Iris pigment epithelial cell (primary cell): Measurements from ENCODE around the gene KSR2.

Experiments used
- DNase-seq: peaks from one replicate; pipeline ENCODE4 v3.0.0-alpha.2; 2011; ENCODE audit warnings: low read depth

Gene KSR2

DNA sequence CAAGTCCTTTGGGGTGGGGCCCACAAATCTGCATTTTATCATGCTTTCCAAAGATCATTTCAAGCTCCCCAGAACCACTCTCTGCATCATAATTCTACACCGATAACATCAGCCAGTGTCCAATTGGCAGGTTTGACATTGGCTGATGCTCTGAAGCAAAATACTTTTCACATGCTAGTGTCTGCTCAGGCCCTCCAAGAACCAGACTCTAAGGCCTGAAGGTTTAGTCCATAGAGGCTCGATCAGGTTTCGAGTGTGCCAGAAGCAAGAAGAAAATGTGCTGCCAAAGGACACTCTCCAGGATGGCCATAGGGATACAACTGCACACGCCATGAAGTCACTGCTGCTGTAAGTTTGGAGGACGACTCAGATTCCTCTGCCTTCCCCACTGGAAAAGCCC is 280.3 kb downstream of the KSR2 start:
- DNase-seq = no peak

DNA sequence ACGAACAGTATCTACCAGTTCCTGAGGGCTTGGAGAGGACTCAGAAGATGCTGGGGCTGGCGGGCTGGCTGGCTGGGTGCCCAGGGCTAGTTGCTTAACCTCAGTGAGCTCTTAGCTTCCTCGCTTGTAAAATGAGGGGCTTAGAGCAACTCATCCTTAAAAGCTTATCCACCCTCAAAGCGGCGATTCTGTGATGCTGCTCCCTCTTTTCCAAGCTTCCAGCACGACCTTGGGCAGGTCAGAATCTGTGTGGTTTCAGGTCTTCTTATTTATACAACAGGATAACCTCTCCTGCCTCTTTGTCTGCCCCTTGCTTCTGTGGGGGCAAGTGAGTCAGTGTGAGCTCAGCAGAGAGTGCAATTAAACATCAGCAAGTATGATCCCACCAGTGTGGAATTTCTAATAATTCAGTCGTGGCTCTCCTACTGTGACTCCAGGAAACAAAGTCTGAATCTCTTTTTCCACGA is 281.8 kb downstream of the KSR2 start:
- peak; percentile 39 for DNase-seq

DNA sequence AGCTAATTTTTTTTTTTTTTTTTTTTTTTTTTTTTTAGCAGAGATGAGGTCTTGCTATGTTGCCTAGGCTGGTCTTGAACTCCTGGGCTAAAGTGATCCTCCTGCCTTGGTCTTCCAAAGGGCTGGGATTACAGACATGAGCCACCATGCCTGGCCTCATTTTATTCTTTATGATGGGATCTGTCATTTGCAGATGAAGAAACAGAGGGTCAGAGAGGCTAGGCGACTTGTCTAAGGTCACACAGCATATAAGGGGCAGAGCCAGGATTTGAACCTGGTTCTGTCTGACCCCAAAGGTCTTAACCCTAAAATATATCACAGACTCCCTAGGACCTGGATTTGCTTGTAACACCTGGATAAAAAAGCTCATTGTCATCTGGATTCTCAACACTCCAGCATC is 282.6 kb downstream of the KSR2 start:
- DNase-seq = no peak

- DNase-seq = peak; percentile 11
Observed at GRCh38 chr12:117685110-117685926, 283.5 kb downstream of the KSR2 start.

- DNase-seq = no peak
Observed at GRCh38 chr12:117684471-117684870, 284.3 kb downstream of the KSR2 start.

GRCh38 chr12:117680312-117680711 is 288.5 kb downstream of the KSR2 start:
- peak; percentile 14 for DNase-seq

- no peak for DNase-seq
Observed at GRCh38 chr12:117679776-117680175, 289.0 kb downstream of the KSR2 start.

GRCh38 chr12:117674763-117675162 is 294.0 kb downstream of the KSR2 start:
- DNase-seq = no peak

- DNase-seq = no peak
Observed at GRCh38 chr12:117674313-117674712, 294.5 kb downstream of the KSR2 start.

GRCh38 chr12:117671734-117672133 is 297.1 kb downstream of the KSR2 start:
- DNase-seq = peak; percentile 9

GRCh38 chr12:117664169-117664568 is 304.6 kb downstream of the KSR2 start:
- DNase-seq = no peak

GRCh38 chr12:117662620-117663395 is 306.0 kb downstream of the KSR2 start:
- no peak for DNase-seq

DNA sequence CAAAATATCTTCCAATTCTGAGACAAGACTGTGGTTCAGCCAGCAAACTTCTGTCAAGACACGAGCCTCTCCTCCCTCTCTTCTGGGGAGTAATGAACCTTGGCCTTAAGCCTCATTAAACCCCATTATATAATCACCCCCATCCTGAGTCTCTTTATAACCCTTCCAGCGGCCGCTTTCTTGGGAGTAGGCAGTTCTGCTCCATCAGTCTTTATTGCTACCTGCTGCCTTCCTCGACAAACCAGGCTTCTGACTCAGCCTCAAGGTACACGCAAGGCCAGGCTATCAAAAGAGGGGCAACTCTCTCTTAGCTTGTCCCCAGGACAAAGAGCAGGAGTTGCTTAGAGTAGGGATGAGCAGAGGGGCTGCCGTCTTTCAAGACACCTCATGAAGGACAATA is 306.6 kb downstream of the KSR2 start:
- DNase-seq = no peak

DNA sequence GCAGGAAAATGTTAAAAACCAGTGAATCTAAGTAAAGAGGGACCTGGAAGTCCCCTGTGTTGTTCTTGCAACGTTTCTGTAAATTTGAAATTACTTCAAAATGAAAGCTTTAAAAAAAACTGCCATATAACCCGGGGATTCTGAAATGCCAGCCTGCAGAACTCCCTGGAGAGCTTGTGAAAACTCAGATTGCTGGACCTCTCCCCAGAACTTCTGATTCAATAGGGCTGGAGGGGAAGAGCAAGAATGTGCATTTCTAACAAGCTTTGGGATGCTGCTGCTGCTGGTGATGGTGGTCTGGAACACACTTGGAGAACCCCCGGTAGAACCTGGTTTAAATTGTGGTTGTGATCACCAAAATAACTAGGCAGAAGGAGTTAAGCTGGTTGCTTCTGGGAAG is 307.3 kb downstream of the KSR2 start:
- DNase-seq = no peak

- no peak for DNase-seq
Observed at GRCh38 chr12:117660896-117661295, 307.9 kb downstream of the KSR2 start.

- DNase-seq = no peak
Observed at GRCh38 chr12:117658226-117658625, 310.6 kb downstream of the KSR2 start.

DNA sequence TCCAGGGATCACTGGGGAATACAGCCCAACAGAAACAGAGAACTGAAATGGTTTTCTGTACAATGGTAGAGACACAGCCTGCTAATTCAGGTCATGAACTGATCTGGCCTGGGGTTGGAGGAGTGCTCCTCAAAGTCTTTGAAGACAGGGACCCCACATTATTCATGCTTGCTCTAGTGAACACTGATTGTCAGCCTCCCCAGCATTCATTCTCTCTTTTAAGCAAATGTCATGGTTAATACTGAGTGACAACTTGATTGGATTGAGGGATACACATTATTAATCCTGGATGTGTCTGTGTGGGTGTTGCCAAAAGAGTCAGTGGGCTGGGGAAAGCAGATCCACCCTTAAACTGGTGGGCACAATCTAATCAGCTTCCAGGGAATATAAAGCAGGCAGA is 319.0 kb downstream of the KSR2 start:
- no peak for DNase-seq

GRCh38 chr12:117646520-117646919 is 322.3 kb downstream of the KSR2 start:
- DNase-seq = no peak

DNA sequence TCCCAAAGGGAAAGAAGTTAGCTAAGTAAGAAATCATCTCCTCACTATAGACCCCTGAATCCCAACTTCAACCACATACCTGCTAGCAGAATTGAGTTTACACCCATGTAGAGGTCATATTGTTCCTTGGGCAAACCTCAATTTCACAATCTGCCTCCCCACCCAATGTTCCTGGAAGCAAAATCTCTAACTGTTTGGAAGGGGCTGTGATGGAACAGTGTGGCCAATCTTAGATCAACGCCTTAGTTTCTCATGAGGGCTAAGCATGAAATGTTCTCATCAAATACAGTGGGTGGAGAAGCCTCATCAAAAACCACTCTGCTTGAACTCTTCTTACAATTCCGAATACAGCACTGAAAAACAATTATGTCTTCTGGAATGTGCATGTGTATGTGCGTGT is 323.3 kb downstream of the KSR2 start:
- no peak for DNase-seq

DNA sequence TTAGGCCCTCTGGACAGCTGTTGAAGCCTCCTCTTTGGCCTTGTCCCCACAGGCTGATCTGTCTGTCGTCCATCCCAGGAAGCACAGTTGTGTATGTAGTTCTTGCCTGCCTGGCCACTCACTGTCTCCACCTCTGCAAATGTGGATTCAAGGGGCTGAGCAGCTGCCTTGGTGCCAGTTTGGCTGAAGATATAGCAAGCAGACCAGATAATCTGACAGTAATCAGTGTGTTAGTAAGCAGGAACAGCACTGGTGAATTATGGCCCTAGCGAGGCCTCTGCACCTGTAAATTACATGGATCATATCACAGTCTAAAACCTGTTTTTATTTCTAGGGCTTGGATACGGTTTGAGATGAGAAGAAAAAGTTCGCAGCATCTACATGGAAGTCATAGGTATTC is 324.8 kb downstream of the KSR2 start:
- DNase-seq = no peak

- DNase-seq = no peak
Observed at GRCh38 chr12:117641885-117642284, 326.9 kb downstream of the KSR2 start.

- no peak for DNase-seq
Observed at GRCh38 chr12:117640511-117640910, 328.3 kb downstream of the KSR2 start.

GRCh38 chr12:117629454-117629853 is 339.3 kb downstream of the KSR2 start:
- DNase-seq = no peak
